HG02678 (cell line): ENCODE results near the gene PRKACB.

Source experiments
- ATAC-seq: cut with Tn5 transposase; IDR thresholded peaks from one replicate; pipeline ENCODE4 v1.9.1; 2021; ENCODE audit warnings: mild to moderate bottlenecking, moderate library complexity; ENCODE audit not compliant: unreplicated experiment

PRKACB gene

DNA sequence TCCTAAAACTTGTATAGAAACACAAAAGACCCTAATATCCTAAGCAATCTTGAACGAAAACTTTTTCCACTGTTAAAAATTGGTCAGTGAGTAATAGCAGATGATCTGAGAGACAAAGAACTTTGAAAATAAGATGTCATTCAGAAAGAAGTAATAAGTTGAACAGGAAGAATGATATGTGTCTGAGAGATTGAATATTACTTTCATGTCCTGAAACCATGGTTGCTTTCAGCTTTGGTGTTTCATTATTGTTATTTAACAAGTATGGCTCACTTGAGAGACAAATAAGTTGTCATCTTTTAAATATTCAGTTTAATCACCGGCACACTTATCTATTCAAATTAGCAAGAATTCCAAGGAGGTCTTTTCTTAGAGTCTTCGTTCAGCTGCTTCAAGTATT is 11.4 kb downstream of the PRKACB start:
- no peak for ATAC-seq

DNA sequence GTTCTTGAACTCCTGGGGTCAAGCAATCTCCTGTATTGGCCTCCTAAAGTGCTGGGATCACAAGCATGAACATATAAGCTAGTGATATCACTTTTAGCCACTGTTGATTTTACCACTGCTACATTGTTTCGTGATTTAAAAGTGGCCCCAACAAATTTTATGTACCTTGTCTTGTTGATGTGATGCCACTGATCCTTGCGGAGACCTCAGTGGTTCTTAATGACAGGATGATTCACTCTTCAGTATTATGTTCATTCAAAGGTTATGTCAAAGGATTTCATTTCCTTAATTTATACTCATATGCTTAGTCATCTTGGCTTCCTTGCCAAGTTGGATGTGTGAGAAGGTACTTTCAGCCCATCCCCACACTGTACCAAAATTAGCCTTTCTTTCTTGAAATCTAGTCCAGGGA is 12.1 kb downstream of the PRKACB start:
- no peak for ATAC-seq

DNA sequence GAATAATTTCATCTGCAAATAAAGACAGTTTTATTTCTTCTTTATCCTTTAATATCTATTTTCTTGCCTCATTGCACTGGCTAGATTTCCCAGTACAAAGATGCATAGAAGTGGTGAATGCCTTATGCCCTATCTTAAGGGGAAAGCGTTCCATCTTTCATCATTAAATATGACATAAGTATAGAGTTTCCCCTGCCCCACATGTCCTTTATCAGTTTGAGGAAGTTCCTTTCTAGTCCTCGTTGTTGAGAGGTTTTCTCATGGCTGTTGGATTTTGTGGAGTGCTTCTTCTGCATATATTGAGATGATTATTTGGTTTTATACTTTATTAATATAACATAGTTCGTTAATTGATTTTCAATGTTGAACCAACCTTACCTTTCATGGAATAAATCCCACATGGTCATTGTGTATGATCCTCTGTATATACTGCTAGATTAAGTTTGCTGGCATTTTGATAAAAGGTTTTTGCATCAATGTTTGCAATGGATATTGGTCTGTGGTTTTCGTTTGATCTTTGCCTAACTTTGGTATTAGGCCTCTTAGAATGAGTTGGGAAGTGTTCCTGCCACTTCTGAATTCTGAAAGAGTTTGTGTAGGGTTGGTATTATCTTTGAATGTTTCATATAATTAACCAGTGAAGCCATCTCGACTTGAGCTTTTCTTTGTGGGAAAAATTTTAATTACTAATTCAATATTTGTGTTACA is 15.6 kb downstream of the PRKACB start:
- no peak for ATAC-seq

DNA sequence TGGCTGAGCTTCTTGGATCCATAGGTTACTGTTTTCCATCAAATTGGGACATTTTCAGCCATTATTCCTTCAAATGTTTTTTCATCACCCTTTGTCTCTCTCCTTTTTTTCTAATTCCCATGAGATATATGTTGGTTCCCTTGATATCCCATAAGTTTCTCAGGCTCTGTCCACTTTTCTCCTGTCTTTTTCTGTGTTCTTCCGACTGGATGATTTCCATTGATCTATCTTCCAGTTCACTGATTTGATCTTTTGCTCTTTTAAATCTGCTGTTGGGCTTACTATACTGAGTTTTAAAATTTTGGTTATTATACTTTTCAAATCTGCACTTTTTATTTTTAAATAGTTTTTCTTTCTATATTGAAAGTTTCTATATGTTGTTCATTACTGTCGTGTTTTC is 18.2 kb downstream of the PRKACB start:
- no peak for ATAC-seq

DNA sequence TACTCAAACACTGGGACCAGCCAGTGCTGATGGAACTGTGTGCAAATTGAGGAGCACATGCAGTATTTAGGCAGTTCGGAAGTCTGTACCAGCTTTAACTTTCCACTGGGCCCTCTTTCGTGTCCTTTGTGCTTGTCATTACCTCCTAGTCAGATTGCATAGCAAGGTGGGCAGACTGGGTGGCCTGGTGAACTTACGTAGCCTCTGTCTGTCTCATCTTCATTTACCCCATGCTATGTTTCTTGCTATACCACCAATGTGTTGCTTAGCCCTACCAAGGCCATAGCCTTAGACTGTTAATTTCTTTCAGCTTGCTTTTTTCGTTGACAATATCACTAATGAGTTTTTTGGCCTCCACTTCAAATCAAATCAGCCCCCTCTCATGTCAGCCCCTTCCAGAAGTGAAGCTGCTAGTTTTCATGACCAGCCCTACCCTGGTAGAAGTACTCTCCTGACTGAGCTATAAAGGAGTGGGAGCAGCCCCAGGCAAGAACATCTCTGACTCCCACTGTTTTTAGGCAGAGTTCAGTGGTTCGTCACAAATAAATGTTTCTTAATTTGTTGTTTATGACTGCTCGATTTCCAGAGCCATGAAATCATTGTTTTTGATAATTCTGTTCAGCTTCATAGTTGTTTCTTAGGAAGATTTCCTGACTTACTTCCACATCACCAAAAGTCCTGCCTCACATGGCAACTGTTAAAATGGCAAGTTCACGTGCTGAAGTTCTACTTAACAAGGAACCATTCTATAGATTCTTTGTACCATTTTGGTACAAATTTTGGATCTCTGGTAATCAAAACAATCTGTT is 19.3 kb downstream of the PRKACB start:
- ATAC-seq: no peak

DNA sequence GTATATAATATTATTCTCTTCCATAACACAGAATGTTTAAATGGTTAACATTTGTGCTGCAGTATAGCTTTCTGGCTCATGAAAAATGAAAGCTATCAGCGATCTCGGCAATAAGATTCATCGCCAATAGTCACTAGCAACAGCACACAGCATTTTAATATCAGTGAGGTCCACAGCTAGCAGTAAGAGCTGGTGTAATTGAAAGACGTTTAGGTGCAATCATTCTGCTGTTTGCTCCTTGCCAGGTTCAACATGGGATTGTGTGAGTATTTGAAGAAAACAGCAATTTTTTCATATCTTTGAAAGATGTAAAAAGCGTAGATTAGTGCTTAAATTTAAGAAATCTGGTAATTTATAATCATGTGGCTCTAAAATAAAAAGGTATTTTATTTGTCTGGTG is 20.1 kb downstream of the PRKACB start:
- no peak for ATAC-seq

DNA sequence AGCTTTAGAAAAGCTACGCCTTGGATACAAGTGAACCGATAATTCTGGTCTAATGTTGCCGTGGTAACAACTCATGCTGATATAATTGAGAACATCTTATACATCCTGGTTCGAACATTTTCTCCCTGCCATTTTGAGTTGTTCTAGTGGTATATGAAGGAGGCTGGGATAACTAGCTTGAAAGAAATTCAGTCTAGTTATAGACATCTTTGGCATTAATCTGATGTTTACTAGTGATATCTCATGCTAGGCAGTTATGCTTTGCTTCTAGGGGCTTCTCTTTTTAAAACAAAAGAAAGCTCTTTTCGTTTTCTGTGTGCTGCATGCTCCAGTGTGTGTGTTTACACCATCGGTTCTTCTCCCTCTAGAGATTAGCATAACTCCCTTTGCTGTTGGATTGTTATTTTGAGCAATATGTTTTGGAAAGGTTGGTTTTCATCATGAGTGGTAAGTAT is 20.5 kb downstream of the PRKACB start:
- ATAC-seq: no peak

DNA sequence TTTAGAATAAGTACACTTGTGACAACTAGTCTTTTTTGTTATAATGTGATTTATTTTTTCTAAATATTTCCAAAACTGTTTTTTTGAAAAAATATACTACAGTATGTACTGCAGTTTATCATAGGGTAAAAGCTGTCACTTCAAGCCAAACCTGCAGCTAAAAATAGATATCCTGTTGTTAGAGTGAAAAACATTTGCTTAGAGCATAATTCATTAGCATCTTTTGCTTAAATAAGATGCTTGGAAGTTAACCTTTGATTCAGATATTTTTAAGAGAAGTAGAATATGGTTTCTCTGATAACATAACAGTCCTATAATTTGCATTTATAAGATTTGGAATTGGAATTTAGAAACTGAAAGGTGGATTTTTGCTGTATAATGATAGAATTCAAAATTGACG is 21.5 kb downstream of the PRKACB start:
- ATAC-seq: no peak

DNA sequence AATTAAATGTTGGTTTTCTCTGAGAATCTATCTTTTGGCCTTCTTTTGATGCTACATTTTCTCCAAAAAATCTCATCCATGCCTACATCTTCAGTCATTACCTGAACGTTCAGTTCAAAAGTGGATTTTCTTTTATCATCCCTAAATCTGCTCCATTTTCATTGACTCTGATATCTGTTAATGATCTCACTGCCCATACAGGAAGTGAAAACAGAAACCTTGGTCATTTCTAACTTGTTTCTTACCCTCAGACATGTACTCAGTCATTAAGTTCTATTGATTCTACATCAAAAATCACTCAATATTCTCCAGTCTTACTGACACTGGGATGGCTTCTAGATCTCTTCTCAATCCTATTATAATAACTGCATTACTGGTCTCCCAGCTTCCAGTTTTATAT is 22.7 kb downstream of the PRKACB start:
- peak; percentile 98 for ATAC-seq

DNA sequence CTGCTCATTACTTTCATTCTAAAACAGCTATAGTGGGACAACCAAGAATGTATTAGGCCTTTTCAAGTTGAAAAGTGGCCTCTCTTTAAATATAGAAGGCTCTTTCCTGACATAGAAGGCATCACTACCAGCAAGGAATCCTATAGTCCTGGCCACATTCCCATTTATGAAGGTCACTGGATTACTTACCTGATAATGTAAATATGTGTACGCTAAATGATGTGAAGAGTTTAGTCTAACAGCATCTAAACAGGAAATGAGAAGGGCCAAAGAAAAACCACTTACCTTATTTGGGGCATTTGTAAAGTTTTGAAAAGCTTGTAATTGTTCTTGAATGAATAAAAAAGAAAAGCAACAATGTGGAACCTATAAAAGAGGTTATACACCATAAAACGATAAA is 24.7 kb downstream of the PRKACB start:
- no peak for ATAC-seq

DNA sequence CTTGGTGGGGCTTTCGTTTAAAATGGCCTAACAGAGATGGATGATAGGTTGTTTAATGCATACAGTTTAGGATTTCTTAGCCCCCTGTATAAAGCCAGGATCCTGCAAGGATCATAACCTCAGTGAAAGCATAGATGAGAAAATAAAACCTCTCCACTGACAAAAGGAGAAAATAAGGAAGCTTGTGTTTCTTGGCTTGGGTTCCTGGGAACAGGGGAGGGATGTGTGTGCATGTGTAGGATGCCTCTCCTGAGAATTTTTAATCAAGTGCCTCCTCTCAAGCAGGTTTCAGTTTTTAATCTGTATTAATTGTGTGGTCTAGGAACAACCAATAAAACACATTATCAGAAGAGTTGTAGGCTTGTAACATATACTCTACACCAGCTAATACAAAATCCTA is 26.1 kb downstream of the PRKACB start:
- ATAC-seq: no peak

DNA sequence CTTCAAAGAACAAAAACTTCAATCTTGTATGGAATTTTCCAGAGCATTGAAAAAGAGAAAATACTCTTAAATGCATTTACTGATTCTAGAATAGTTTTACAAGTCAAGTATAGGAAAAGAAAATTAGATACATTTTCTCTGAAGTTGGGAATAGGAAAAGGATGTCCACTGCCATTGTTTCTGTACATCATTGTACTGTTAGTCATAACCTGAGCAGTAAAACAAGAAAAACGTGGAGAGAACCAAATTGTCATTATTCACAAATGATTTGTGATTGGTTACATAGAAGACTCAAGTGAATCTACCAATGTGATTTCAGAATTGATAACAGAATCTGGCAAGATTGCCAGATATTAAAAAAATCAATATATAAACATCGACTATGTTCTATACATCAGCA is 27.4 kb downstream of the PRKACB start:
- ATAC-seq: no peak

DNA sequence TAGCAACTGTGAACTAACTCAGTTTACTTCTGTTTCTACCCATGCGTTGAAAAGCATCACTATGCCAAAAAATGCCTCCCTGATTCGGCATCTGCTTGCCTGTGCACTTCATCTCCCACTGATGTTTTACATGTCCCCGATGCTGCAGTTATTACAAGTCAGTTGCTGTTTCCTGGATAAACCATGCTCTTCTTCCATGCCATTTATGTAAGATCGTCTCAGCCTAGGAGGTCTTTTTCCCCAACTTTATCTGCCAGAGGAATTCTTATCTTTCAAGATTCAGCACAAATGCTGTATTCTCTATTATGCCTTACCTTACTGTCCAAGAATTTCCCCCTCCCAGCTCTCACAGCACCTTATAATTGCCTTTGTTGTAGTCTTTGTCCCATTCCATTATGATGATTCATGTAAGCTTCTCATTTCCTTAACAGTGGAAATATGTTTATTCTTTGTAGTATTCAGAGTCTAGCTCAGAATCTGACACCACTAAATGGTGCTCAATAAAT is 30.0 kb downstream of the PRKACB start:
- ATAC-seq: no peak

DNA sequence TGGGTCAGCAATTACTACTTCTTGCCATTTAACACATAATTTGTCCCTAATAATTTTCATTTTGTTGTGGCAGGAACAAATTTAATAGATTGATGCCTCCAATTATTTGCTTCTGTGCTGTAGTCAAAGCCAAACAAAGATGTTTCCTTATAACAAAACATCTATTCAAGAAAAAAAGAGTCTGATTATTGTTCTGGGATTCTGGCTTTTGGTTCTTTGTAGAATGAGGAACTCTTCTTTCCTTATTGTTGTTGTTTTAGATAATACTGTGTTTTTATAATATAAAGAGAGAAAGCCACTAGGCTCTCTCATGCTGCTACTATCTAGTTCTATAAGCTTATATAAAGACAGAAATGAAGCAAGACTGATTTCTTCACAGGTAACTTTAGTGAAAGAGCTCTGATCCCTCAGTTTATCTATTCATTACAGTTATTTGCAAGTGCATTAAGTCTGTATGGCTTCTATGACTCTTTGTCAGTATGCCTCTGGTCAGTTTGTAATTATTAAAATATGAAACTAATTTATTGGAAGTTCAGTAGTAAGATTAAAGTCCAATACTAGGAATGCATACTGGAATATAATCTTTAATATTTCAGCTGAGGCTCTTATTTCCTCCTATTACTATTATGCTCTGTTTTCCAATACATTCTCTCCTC is 37.4 kb downstream of the PRKACB start:
- no peak for ATAC-seq

DNA sequence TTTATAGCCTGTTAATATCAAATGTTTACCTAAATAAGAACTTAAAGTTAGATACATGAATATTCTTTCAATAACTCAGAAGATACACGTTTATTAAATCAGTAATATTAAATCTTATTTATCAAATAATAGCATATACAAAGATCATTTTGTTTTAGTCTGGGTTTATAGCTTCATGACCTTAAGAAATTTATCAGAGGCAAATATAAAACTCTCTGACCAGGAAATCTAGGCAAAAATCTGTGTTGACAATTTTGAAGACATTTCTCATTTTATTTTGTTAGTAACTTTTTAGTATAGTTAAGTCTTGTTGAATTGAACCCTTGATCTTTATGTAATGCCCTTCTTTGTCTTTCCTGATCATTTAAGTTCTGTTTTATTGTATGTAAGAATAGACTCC is 46.4 kb downstream of the PRKACB start:
- ATAC-seq: no peak

DNA sequence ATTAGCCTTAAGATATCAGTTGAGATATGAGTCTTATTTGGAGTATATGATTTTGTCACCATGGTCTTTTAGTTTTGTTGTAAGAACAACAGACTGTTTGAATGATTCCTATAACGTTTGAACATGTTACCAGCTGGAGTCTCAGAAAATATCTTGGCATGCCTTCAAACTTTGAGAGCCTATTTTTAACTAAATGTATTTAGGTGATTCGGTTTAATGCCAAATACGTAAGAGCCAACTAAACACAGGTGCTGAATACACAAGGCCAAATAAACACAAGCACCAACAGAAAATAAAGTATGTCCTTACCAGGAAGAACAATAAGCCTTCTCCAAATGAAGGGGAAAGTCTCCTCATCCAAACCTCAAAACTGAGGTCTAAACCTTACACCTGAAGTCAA is 48.6 kb downstream of the PRKACB start:
- ATAC-seq: no peak

DNA sequence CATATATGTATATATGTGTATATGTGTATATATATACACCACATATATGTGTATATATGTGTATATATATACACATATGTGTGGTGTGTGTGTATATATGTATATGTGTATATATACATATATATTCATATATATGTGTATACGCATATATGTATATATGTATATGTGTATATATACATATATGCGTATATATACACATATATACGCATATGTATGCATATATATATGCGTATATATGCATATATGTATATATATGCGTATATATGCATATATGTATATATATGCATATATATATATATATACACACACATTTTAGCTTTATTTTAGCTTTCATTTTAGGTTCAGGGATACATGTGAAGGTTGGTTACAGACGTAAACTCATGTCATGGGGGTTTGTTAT is 54.8 kb downstream of the PRKACB start:
- ATAC-seq: no peak

DNA sequence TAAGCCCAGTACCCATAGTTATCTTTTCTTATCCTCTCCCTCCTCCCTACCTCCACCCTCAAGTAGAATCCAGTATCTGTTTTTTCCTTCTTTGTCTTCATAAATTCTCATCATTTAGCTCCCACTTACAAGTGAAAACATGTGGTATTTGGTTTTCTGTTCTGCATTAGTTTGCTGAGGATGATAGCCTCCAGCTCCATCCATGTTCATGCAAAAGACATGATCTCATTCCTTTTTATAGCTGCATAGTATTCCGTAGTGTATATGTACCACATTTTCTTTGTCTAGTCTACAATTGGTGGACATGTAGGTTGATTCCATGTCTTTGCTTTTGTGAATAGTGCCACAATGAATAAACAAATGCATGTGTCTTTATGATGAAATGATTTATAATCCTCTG is 55.2 kb downstream of the PRKACB start:
- no peak for ATAC-seq

DNA sequence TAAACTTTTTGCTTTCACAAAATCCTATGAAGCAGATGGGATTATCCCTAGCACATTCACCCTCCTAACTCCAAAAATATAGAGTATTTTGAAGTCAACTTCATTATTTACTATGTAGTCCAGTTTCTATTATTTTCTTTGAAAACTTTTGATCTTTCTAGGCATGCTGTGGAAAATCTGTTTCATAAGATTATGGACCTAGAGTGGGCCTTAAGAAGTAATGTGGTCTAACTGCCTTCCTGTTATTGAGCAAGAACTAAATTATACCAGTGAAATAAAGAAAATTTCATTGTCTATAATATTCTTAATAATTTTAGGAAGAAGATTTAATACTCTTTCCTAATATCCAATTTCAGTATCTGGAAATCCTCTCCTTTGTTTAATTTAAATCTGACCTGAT is 58.1 kb downstream of the PRKACB start:
- ATAC-seq: no peak

DNA sequence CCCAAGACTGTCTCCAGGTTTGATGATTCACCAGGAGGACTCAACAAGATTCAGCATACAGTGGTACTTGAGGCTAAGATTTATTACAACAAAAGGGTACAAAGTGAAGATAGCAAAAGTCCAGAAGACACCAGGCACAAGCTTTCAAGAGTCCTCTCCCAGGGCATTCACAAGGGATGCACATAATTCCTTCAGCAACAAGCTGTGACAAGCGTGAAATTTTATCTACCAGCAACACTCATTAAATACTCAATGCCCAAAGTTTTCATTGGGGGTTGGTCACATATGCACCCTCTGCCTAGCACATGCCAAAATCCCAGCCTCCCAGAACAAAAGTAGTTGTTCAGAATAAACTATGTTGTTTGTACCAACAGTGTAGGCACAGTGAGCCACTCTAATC is 62.3 kb downstream of the PRKACB start:
- no peak for ATAC-seq

DNA sequence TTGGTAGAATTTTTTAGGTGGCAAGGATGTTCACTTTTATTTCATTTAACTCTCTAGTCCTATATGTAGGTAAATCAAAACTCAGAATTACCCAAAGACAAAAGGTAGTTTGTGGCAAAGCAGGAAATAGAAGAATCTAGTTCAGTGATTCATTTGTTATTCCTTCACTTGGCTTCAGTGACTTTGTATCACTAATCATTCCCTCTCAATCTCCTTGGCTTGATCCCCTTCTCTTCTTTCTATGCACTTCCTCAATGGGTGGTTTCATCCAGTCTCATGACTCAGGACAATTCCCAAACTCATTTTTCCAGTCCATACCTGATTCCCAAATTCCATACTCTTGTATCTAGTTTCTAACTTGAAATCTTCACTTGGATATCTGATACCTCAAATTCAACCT is 64.9 kb downstream of the PRKACB start:
- no peak for ATAC-seq
